Neutrophil (primary cell): ENCODE measurements around the gene SMARCA2.
A peak's percentile ranks its signal among the peaks of the same experiment; 100 is the strongest.

ENCODE experiments used
- H3K27ac ChIP-seq: fragments of 200-600 bp; sonication (generic); 2 replicates; pipeline ENCODE4 v1.5.1; 2016; ENCODE audit warnings: mild to moderate bottlenecking, moderate library complexity
- H3K27me3 ChIP-seq: fragments of 200-600 bp; sonication (generic); 2 replicates; pipeline ENCODE4 v1.6.0; 2016; ENCODE audit warnings: mild to moderate bottlenecking
- H3K36me3 ChIP-seq: fragments of 200-600 bp; sonication (generic); 2 replicates; pipeline ENCODE4 v1.5.1; 2017
- H3K4me1 ChIP-seq, 2 experiments: fragments of 200-600 bp in 1 of 2; sonication (generic) in 1 of 2; 1 replicate in 1 of 2; 2 replicates in 1 of 2; pipeline versions ENCODE4 v1.5.1 to v1.6.1; 2013 to 2016; ENCODE audit warnings: low read depth in 1 of 2, low read length in 1 of 2, mild to moderate bottlenecking in 1 of 2, moderate library complexity in 1 of 2; ENCODE audit not compliant: control insufficient read depth in 1 of 2, insufficient read depth in 1 of 2
- H3K4me3 ChIP-seq, 2 experiments: fragments of 200-600 bp in 1 of 2; sonication (generic) in 1 of 2; 1 replicate in 1 of 2; 2 replicates in 1 of 2; pipeline ENCODE4 v1.5.1; 2013 to 2016; ENCODE audit warnings: low read depth in 1 of 2, low read length in 1 of 2, mild to moderate bottlenecking in 1 of 2, moderate library complexity in 1 of 2
- H3K9me3 ChIP-seq: fragments of 200-600 bp; sonication (generic); 2 replicates; pipeline ENCODE4 v1.5.1; 2016
- TF ChIP-seq, protein P1 (sequence below): fragments of 200-600 bp; sonication (generic); IDR thresholded peaks from 2 replicates; pipeline ENCODE4 v1.5.1; 2016; ENCODE audit warnings: antibody characterized with exemption

SMARCA2 gene

DNA sequence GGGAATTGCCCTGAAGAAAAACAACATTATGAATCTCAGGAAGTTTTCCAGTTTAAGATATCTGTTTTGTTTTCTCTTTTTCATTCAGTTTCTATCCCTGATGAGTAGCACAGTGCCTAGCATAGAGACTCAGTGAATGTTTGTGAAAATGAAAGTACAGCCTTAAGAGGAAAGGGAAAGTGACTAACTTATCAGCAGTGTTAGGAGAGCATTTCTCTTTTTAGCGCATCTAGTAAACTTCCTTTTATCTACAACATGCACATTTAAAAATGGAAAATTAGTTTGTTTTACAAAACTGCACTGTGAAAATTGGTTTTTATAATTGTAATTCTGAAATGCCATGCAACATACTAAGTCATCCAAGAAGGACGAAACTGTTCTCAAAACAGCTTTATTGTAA, 110.8 kb downstream of the SMARCA2 start:
- peaks cover 84% of the 10 kb centered on the region for H3K36me3 ChIP-seq
- no peak overlapping the region for H3K4me3 ChIP-seq

DNA sequence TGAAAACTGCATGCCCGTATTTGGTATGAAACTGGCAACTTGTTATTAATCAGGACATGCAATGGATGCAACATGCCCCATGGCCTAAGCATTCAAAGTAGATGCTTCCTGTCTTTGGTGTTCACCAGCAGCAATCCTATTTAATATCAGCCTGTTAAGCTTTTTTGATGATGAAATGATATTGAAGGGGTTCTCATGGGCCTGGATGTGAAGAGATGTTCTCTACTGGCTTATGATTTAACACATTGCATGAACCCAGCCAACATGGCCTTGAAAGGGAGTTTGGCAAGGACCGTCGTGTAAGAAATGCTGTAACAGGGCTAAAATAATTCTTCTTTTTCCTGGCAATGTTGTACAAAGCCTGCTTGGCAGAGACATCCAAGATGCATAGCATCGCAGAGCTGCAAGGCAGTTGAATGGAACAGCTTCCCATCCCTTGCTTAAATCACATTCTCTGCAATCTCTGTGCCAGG, 111.2 kb downstream of the SMARCA2 start:
- peak overlapping the region; percentile 60 for H3K27ac ChIP-seq
- no peaks in the 10 kb centered on the region for H3K4me1 ChIP-seq
- no peaks in the 10 kb centered on the region for H3K27me3 ChIP-seq
- H3K9me3 ChIP-seq, result no peaks in the 10 kb centered on the region
- H3K4me3 ChIP-seq, result no peak overlapping the region
- peaks cover 80% of the 10 kb centered on the region for H3K36me3 ChIP-seq
- TF ChIP-seq, protein P1, sequence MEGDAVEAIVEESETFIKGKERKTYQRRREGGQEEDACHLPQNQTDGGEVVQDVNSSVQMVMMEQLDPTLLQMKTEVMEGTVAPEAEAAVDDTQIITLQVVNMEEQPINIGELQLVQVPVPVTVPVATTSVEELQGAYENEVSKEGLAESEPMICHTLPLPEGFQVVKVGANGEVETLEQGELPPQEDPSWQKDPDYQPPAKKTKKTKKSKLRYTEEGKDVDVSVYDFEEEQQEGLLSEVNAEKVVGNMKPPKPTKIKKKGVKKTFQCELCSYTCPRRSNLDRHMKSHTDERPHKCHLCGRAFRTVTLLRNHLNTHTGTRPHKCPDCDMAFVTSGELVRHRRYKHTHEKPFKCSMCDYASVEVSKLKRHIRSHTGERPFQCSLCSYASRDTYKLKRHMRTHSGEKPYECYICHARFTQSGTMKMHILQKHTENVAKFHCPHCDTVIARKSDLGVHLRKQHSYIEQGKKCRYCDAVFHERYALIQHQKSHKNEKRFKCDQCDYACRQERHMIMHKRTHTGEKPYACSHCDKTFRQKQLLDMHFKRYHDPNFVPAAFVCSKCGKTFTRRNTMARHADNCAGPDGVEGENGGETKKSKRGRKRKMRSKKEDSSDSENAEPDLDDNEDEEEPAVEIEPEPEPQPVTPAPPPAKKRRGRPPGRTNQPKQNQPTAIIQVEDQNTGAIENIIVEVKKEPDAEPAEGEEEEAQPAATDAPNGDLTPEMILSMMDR, result no peak

More for the DNA sequence above, 110.8 kb downstream of the SMARCA2 start:
- no peaks in the 10 kb centered on the region for H3K27me3 ChIP-seq
- H3K27ac ChIP-seq, result peak overlapping the region; percentile 60
- TF ChIP-seq, protein P1, result no peak
- no peaks in the 10 kb centered on the region for H3K9me3 ChIP-seq
- H3K4me1 ChIP-seq, result no peaks in the 10 kb centered on the region

DNA sequence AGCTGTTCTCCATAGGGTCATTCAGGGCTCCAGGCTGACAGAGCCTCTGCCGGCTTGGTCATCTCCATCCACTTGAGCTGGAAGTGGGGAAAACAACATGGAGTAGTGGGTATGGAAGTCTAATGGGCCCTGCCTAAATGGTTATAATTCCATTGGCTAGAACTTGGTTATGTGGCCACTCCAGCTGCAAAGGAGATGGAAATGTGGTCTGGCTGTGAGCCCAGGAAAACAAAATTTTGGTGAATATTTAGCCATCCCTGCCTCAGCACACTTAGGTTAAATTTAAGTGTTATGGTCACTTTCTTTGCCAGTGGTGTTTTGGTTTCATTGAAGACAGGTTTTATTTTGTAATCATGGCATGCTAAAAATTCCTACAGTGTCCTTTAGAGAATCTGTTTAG, 112.3 kb downstream of the SMARCA2 start:
- peaks cover 68% of the 10 kb centered on the region for H3K36me3 ChIP-seq
- no peak overlapping the region for H3K4me3 ChIP-seq
- no peaks in the 10 kb centered on the region for H3K9me3 ChIP-seq
- no peak overlapping the region for H3K27ac ChIP-seq
- TF ChIP-seq, protein P1, result no peak
- no peaks in the 10 kb centered on the region for H3K4me1 ChIP-seq
- no peaks in the 10 kb centered on the region for H3K27me3 ChIP-seq

DNA sequence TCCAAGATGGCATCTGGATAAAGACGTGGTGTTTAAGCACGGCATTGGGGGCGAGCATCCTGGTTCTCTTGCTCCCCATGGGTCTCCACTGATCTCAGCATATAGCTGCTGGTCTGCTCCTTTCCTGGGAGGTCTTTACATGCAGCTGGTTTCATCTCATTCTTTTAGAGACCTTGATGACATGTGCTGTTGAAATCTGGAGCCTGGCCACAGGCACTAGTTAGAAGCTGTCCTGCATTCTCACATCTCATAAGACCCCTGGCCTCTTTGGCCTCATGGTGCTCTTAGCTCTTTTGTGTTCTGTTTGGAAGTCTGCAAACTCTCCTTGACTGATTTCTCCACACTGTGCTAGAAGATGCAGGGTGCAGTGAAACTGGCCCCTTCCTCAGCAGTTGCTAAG, 113.0 kb downstream of the SMARCA2 start:
- peaks cover 62% of the 10 kb centered on the region for H3K36me3 ChIP-seq
- no peak overlapping the region for H3K4me3 ChIP-seq
- H3K27me3 ChIP-seq, result no peaks in the 10 kb centered on the region
- TF ChIP-seq, protein P1, result no peak
- no peaks in the 10 kb centered on the region for H3K9me3 ChIP-seq
- H3K27ac ChIP-seq, result no peak overlapping the region
- no peaks in the 10 kb centered on the region for H3K4me1 ChIP-seq

DNA sequence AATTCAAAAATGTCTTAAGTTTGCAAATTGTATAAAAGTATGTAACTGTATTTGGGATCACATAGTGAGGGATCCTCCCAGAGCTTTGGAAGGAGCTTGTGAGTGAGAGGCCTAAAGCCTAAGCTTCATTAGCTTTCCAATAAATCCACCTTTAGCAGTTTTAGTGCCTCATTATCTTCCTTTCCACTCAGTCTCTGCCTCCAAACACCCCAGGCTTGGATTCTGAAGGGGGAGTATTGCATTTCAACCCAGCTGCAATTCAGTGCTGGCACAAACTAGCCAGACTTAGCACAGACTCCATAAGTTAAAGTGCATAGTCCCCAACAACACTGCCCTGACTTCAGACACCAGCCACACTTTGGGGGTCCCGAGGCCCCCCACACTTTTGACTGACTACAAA, 113.5 kb downstream of the SMARCA2 start:
- Histone ChIP-seq H3K36me3 (peaks cover 58% of the 10 kb centered on the region), H3K4me1 (no peaks in the 10 kb centered on the region), H3K27ac (no peak overlapping the region), H3K27me3 (no peaks in the 10 kb centered on the region), H3K4me3 (no peak overlapping the region), H3K9me3 (no peaks in the 10 kb centered on the region)
- TF ChIP-seq, protein P1, result no peak

DNA sequence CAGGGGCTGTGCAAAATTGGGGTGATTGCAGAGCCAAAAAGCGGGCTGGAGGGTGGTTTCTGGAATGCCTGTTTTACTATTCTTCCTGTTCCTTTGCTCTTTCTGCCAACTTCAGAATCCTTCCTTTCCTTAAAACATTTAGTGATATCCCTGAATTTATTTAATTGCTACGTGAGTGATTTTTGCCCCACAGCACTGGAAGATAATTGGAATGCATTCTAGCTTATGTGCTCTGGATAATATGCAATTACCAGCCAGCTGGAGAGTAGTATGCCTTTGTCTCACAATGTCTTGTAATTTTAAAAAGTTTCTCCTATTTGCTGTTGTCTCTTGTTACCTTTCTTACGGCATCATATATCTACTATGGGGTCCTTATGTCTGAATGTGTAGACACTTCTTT, 115.8 kb downstream of the SMARCA2 start:
- Histone ChIP-seq H3K4me3 (no peak overlapping the region), H3K9me3 (no peaks in the 10 kb centered on the region), H3K4me1 (no peaks in the 10 kb centered on the region), H3K27me3 (no peaks in the 10 kb centered on the region), H3K36me3 (peaks cover 56% of the 10 kb centered on the region), H3K27ac (no peak overlapping the region)
- TF ChIP-seq, protein P1, result no peak
